ENCODE data around the gene EFR3B.

EFR3B gene

DNA sequence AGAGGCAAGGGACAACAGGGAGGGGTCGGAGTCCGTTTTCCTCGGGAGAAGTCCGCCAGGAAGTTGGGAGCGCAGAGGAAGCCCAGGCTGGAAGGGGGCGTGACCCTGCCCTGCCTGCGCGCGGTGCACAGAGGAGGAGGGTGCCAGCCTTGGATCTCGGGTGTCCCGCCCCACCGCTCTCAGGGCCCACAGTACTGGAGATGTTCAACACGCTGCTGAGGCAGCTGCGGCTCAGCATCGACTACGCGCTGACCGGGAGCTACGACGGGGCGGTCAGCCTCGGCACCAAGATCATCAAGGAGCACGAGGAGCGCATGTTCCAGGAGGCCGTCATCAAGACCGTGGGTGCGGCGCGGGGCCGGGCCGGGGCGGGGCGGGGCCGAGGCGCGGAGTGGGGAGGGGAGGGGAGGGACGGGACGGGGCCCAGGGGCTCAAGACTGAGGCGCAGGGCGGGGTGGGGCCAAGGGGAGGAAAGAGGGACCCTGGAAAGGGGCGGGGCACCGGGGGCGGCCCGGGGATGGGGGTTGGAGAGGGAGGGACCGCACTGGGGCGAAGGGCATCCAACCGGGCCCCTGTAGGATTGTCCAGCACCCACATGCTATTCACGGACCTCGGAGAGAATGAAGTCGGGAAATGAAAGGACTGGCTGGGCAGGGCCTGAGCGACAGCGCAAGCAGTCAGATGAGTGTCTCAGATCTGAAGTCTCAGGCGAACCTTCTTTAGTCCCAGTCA lies 89.9 kb downstream of the EFR3B start:
- TF ChIP-seq TAF1 (IDR thresholded peaks at IDR 0.05; ENCODE audit: low read depth) (no peak), ZBTB7A (IDR thresholded peaks at IDR 0.05; ENCODE audit: low read depth) (no peak), EGR1 (IDR thresholded peaks at IDR 0.05) (no peak), CEBPB (IDR thresholded peaks at IDR 0.05) (no peak)
- TF ChIP-seq, protein P1, sequence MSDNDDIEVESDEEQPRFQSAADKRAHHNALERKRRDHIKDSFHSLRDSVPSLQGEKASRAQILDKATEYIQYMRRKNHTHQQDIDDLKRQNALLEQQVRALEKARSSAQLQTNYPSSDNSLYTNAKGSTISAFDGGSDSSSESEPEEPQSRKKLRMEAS (IDR thresholded peaks at IDR 0.05), result no peak

DNA sequence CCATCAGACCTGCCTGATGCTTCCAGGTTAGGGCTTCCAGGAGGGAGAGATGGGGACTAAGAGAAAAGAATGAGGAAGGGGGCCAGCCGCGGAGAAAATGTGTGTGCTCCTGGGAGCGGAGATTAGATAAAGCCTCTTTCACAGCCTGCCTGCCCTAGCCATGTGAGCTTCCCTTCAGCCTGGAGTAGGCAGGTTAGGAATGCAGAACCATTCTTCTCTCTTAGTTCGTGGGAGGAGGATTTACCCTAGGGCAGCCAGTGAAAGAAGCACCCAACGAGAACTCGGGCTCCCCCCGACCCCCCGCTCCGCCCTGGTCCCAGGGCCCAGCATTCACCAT lies 90.4 kb downstream of the EFR3B start:
- TF ChIP-seq ZBTB7A (IDR thresholded peaks at IDR 0.05; ENCODE audit: low read depth), result no peak
- TF ChIP-seq NFIC (IDR thresholded peaks at IDR 0.05), result no peak
- no peak for TF ChIP-seq CREB1 (IDR thresholded peaks at IDR 0.05; ENCODE audit: low read depth)
- TF ChIP-seq, protein P2, sequence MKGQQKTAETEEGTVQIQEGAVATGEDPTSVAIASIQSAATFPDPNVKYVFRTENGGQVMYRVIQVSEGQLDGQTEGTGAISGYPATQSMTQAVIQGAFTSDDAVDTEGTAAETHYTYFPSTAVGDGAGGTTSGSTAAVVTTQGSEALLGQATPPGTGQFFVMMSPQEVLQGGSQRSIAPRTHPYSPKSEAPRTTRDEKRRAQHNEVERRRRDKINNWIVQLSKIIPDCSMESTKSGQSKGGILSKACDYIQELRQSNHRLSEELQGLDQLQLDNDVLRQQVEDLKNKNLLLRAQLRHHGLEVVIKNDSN (IDR thresholded peaks at IDR 0.05), result no peak
- TF ChIP-seq CEBPB (IDR thresholded peaks at IDR 0.05), result no peak
- TF ChIP-seq, protein P1 (IDR thresholded peaks at IDR 0.05), result no peak
- TF ChIP-seq TCF12 (IDR thresholded peaks at IDR 0.05; ENCODE audit: low read depth), result no peak
- no peak for TF ChIP-seq RAD21 (IDR thresholded peaks at IDR 0.05; ENCODE audit: low read depth)
- no peak for TF ChIP-seq FOXM1 (IDR thresholded peaks at IDR 0.05; ENCODE audit: borderline replicate concordance, low read depth)
- TF ChIP-seq, protein P3, sequence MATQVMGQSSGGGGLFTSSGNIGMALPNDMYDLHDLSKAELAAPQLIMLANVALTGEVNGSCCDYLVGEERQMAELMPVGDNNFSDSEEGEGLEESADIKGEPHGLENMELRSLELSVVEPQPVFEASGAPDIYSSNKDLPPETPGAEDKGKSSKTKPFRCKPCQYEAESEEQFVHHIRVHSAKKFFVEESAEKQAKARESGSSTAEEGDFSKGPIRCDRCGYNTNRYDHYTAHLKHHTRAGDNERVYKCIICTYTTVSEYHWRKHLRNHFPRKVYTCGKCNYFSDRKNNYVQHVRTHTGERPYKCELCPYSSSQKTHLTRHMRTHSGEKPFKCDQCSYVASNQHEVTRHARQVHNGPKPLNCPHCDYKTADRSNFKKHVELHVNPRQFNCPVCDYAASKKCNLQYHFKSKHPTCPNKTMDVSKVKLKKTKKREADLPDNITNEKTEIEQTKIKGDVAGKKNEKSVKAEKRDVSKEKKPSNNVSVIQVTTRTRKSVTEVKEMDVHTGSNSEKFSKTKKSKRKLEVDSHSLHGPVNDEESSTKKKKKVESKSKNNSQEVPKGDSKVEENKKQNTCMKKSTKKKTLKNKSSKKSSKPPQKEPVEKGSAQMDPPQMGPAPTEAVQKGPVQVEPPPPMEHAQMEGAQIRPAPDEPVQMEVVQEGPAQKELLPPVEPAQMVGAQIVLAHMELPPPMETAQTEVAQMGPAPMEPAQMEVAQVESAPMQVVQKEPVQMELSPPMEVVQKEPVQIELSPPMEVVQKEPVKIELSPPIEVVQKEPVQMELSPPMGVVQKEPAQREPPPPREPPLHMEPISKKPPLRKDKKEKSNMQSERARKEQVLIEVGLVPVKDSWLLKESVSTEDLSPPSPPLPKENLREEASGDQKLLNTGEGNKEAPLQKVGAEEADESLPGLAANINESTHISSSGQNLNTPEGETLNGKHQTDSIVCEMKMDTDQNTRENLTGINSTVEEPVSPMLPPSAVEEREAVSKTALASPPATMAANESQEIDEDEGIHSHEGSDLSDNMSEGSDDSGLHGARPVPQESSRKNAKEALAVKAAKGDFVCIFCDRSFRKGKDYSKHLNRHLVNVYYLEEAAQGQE (IDR thresholded peaks at IDR 0.05; ENCODE audit: low read depth), result no peak
- no peak for TF ChIP-seq EGR1 (IDR thresholded peaks at IDR 0.05)
- TF ChIP-seq TAF1 (IDR thresholded peaks at IDR 0.05; ENCODE audit: low read depth), result no peak
- TF ChIP-seq EP300 (IDR thresholded peaks at IDR 0.05; ENCODE audit: borderline replicate concordance), result no peak
- TF ChIP-seq TEAD4 (IDR thresholded peaks at IDR 0.05), result no peak
- no peak for TF ChIP-seq YY1 (IDR thresholded peaks at IDR 0.05; ENCODE audit: low read depth)

DNA sequence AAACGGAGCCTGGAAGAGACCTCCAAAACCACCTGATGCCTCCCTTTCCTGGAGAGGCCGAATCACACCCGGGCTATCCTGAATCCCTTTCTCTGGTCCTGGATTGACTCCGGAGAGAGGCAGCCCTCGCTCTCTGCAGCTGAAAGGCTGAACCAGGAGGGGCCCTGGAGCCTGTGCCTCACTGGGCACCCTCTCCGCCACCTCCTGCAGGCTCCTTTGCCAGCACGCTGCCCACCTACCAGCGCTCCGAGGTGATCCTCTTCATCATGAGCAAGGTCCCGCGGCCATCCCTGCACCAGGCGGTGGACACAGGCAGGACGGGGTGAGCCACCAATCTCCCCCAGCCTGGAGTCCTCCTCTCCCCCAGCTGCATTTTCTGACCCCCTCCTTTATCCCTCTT lies 90.8 kb downstream of the EFR3B start:
- TF ChIP-seq TCF12 (IDR thresholded peaks at IDR 0.05; ENCODE audit: low read depth) (no peak), NFIC (IDR thresholded peaks at IDR 0.05) (no peak)

DNA sequence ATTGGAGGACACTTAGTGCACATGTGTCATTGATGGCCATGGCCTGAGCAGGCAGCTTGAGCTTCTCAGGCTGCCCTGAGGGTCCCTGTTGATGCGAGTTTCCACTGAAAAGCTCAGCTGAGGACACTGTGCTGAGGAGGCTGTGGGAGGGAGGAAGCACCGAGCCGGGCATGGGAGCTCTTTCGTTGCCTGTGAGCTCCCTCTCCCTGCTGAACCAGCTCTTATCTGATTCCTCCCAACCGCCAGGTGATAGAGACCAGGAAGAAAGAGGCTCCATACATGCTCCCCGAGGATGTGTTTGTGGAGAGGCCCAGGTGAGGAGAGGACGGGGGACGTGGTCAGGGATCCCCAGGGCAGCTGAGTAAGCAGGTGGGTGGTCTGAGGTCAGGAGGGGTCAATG lies 99.2 kb downstream of the EFR3B start:
- TF ChIP-seq TCF12 (IDR thresholded peaks at IDR 0.05; ENCODE audit: low read depth) (no peak), TAF1 (IDR thresholded peaks at IDR 0.05; ENCODE audit: low read depth) (no peak), RAD21 (IDR thresholded peaks at IDR 0.05; ENCODE audit: low read depth) (no peak), TEAD4 (IDR thresholded peaks at IDR 0.05) (no peak), EGR1 (IDR thresholded peaks at IDR 0.05) (no peak), CEBPB (IDR thresholded peaks at IDR 0.05) (no peak), YY1 (IDR thresholded peaks at IDR 0.05; ENCODE audit: low read depth) (no peak)
- TF ChIP-seq, protein P1 (IDR thresholded peaks at IDR 0.05), result no peak
- TF ChIP-seq, protein P2 (IDR thresholded peaks at IDR 0.05), result no peak

DNA sequence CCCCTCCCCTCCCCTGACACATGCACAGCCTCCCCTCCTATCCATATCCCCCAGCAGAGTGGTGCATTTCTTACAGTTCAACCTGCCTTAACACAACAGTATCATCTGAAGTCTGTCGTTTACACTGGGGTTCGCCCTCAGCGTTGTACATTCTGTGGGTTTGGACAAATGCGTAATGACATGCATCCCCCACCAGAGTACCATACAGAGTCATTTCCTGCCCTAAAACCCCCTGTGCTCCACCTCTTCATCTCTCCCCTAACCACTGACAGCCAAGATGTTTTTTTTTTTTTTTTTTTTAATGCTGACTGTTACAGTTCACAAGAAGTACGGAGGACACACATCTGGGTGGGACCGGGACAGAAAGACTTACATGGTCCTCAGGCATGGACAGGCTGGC lies 103.9 kb downstream of the EFR3B start:
- TF ChIP-seq CREB1 (IDR thresholded peaks at IDR 0.05; ENCODE audit: low read depth), result no peak

DNA sequence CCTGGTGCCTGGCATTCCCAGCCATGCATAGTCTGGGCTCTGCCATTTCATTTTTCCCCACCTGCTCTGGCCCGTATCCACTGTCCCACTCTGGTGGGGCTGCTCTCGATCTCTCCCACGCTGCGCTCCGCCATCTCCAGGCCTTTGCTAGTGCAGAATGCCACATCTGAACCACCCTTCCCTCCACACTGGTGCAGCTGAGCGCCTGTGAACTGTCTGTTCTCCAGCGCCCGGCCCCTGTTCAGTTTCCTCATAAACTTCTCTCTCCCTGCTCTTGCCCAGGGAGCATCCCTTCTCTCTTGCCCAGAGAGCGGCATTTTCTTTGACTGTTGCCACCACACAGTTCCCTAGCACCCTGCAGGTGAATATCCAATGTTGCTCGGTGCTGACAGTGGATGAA lies 105.0 kb downstream of the EFR3B start:
- TF ChIP-seq CEBPB (IDR thresholded peaks at IDR 0.05) (no peak), EGR1 (IDR thresholded peaks at IDR 0.05) (no peak), FOXM1 (IDR thresholded peaks at IDR 0.05; ENCODE audit: borderline replicate concordance, low read depth) (no peak), YY1 (IDR thresholded peaks at IDR 0.05; ENCODE audit: low read depth) (no peak), TCF12 (IDR thresholded peaks at IDR 0.05; ENCODE audit: low read depth) (no peak), NFIC (IDR thresholded peaks at IDR 0.05) (no peak), RAD21 (IDR thresholded peaks at IDR 0.05; ENCODE audit: low read depth) (no peak), TAF1 (IDR thresholded peaks at IDR 0.05; ENCODE audit: low read depth) (no peak), EP300 (IDR thresholded peaks at IDR 0.05; ENCODE audit: borderline replicate concordance) (no peak), ZBTB7A (IDR thresholded peaks at IDR 0.05; ENCODE audit: low read depth) (no peak), TEAD4 (IDR thresholded peaks at IDR 0.05) (no peak), CREB1 (IDR thresholded peaks at IDR 0.05; ENCODE audit: low read depth) (no peak)
- TF ChIP-seq, protein P2 (IDR thresholded peaks at IDR 0.05), result no peak
- TF ChIP-seq, protein P1 (IDR thresholded peaks at IDR 0.05), result no peak
- TF ChIP-seq, protein P3 (IDR thresholded peaks at IDR 0.05; ENCODE audit: low read depth), result no peak
